ENCODE measurements around the gene PSMD10. TPM values are rescaled to one million over a fixed set of nuclear protein-coding genes. Genes with fewer than 3 reads are reported as not detected.
A peak's percentile ranks its signal among the peaks of the same experiment; 100 is the strongest.

PSMD10 gene
- total RNA-seq, 1 experiment from 2014 or later = 54.8 TPM

DNA sequence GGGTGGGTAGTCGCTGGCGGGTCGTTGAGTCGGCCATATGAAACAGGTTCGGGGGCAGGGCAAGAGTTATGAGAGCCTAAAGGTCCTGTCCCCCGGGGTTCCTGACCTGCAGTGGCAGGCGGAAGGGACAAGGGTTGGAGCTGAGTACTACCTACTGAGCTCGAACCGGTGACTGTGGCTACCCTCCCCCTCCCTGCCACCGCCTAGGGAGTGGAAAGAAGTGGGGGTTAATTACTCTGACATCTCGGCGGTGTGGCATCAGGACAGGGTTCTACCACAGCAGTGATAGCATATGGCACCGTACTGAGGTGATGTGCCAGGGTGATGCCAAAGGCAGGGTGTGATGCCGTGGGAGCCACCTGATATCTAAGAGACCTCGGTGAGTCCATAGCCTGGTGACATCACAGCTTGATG, 543 bp upstream of the PSMD10 start:
- H3K36me3 Mint-ChIP-seq (ENCODE audit: insufficient read depth, unreplicated experiment) = no peaks in the 10 kb centered on the region
- H3K27me3 Mint-ChIP-seq (ENCODE audit: unreplicated experiment) = no peaks in the 10 kb centered on the region
- BruUV-seq (replicated peaks) = TSS peak; percentile 37
- CTCF ChIA-PET = interaction anchor here (1.2 to 1.3 kb wide), 2 partner anchors 21 to 108 kb away, joined by 3 to 4 read pairs; no protein-coding TSS in a partner anchor
- H3K9me3 Mint-ChIP-seq (ENCODE audit: low read depth, unreplicated experiment) = no peaks in the 10 kb centered on the region
- H3K27ac Mint-ChIP-seq (ENCODE audit: unreplicated experiment) = no peak overlapping the region
- TF ChIP-seq, protein P1, sequence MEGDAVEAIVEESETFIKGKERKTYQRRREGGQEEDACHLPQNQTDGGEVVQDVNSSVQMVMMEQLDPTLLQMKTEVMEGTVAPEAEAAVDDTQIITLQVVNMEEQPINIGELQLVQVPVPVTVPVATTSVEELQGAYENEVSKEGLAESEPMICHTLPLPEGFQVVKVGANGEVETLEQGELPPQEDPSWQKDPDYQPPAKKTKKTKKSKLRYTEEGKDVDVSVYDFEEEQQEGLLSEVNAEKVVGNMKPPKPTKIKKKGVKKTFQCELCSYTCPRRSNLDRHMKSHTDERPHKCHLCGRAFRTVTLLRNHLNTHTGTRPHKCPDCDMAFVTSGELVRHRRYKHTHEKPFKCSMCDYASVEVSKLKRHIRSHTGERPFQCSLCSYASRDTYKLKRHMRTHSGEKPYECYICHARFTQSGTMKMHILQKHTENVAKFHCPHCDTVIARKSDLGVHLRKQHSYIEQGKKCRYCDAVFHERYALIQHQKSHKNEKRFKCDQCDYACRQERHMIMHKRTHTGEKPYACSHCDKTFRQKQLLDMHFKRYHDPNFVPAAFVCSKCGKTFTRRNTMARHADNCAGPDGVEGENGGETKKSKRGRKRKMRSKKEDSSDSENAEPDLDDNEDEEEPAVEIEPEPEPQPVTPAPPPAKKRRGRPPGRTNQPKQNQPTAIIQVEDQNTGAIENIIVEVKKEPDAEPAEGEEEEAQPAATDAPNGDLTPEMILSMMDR (IDR thresholded peaks at IDR 0.05; ENCODE audit: unreplicated experiment) = no peak
- intact Hi-C loops (cut with micrococcal nuclease; ENCODE audit: unreplicated experiment) = no loop called here
- no peak overlapping the region for H3K4me3 Mint-ChIP-seq (ENCODE audit: low read depth, unreplicated experiment)
- peaks cover 7% of the 10 kb centered on the region for H3K4me1 Mint-ChIP-seq (ENCODE audit: low read depth, unreplicated experiment)
- DNase-seq = peak; percentile 40

DNA sequence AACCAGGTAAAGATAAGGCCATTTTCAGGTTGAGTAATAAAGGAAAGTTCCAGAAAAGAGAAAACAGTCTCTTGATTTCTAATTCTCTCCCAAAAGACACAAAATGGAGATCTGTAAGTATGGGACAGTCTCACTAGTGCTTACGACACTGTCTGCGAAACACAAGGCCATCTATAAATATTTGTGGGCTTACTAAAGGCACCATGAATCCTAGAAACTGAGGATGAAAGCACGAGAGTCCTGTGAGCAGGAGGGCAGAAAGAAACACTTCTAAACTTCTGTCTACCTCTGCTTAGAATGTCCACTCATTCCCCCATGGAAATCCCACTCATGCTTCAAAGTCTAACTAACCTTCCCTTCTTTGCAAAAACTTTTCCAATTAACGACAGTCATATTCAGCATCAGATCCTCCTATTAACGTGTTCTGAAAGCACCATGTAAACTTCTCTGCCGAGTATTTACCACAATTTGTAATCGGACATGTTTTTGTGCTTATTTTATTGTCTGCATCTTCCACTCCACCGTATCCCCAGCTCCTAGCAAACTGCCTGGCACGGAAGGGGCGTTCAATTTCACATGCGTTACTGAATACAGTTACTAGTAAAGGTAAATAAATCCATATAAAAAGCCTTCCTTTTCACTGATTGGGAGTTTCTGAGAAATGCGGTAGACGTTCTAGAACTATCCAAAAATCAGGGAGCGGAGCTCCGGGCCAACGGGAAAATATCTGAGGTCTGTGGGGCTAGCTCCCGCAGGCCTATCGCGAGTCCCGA, 665 bp downstream of the PSMD10 start:
- no peak overlapping the region for H3K4me3 Mint-ChIP-seq (ENCODE audit: low read depth, unreplicated experiment)
- H3K27me3 Mint-ChIP-seq (ENCODE audit: unreplicated experiment) = no peaks in the 10 kb centered on the region
- CTCF ChIA-PET = interaction anchor here (1.2 to 1.3 kb wide), 2 partner anchors 19 to 109 kb away, joined by 3 to 4 read pairs; no protein-coding TSS in a partner anchor
- TSS peak; percentile 75 for BruUV-seq (replicated peaks)
- TF ChIP-seq, protein P1 (IDR thresholded peaks at IDR 0.05; ENCODE audit: unreplicated experiment) = no peak
- H3K36me3 Mint-ChIP-seq (ENCODE audit: insufficient read depth, unreplicated experiment) = no peaks in the 10 kb centered on the region
- H3K27ac Mint-ChIP-seq (ENCODE audit: unreplicated experiment) = no peak overlapping the region
- peaks cover 7% of the 10 kb centered on the region for H3K4me1 Mint-ChIP-seq (ENCODE audit: low read depth, unreplicated experiment)
- intact Hi-C loops (cut with micrococcal nuclease; ENCODE audit: unreplicated experiment) = no loop called here
- no peaks in the 10 kb centered on the region for H3K9me3 Mint-ChIP-seq (ENCODE audit: low read depth, unreplicated experiment)
- DNase-seq = no peak

DNA sequence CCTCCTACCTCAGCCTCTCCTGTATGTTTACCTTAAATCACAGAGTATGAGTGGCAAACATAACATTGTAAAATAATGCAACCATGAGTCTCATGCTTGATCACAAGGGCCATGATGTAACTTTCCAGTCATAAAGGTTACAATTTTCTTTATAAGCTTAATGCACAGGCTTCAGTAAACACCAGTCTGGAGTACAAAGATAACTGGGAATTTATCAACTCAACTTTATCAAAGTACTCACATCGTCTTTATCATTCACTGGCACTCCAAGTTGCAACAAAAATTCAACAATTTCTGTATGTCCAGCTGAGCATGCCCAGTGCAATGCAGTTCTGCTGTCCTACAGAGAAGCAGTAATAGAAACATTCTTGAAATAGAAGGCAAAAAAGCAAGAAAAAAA, 2.8 kb downstream of the PSMD10 start:
- TF ChIP-seq, protein P1 (IDR thresholded peaks at IDR 0.05; ENCODE audit: unreplicated experiment) = no peak
- CTCF ChIA-PET = no interaction called here
- BruUV-seq (replicated peaks) = no TSS peak
- Mint-ChIP-seq H3K27ac (ENCODE audit: unreplicated experiment) (no peak overlapping the region), H3K27me3 (ENCODE audit: unreplicated experiment) (no peaks in the 10 kb centered on the region), H3K9me3 (ENCODE audit: low read depth, unreplicated experiment) (no peaks in the 10 kb centered on the region), H3K4me1 (ENCODE audit: low read depth, unreplicated experiment) (peaks cover 7% of the 10 kb centered on the region), H3K36me3 (ENCODE audit: insufficient read depth, unreplicated experiment) (no peaks in the 10 kb centered on the region), H3K4me3 (ENCODE audit: low read depth, unreplicated experiment) (no peak overlapping the region)
- intact Hi-C loops (cut with micrococcal nuclease; ENCODE audit: unreplicated experiment) = no loop called here
- no peak for DNase-seq

DNA sequence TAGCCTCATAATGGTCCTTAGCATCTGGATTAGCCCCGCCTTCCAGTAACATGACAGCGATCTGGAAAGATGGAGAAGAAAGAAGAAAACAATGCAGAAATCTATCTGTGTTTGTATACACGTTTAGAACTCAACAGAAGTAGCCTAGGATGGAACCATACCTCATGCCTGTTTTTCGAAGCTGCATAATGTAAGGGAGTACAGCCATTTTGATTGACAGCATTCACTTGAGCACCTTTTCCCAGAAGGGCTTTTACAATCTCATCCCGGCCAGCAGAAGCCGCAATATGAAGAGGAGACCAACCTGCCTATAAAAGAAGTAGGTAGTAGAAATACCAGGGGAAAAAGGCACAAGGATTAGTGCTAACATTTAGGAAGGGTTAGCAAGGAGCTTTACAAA, 3.5 kb downstream of the PSMD10 start:
- Mint-ChIP-seq H3K27me3 (ENCODE audit: unreplicated experiment) (no peaks in the 10 kb centered on the region), H3K4me3 (ENCODE audit: low read depth, unreplicated experiment) (no peak overlapping the region), H3K9me3 (ENCODE audit: low read depth, unreplicated experiment) (no peaks in the 10 kb centered on the region), H3K36me3 (ENCODE audit: insufficient read depth, unreplicated experiment) (no peaks in the 10 kb centered on the region), H3K27ac (ENCODE audit: unreplicated experiment) (no peak overlapping the region), H3K4me1 (ENCODE audit: low read depth, unreplicated experiment) (peaks cover 7% of the 10 kb centered on the region)
- intact Hi-C loops (cut with micrococcal nuclease; ENCODE audit: unreplicated experiment) = no loop called here
- CTCF ChIA-PET = no interaction called here
- no TSS peak for BruUV-seq (replicated peaks)
- no peak for DNase-seq
- TF ChIP-seq, protein P1 (IDR thresholded peaks at IDR 0.05; ENCODE audit: unreplicated experiment) = no peak

Data from Calu3 (cell line).